Adrenal gland (tissue), 5 donors: Measurements from ENCODE around the gene PLA2G2C.

Experiments
- CTCF ChIP-seq, 6 experiments: fragments of 450-650 bp in 4 of 6; fragments of 200-600 bp in 2 of 6; sonication (generic) in 1 of 6; IDR thresholded peaks; 1 replicate in 5 of 6; 2 replicates in 1 of 6; pipeline versions ENCODE4 v1.5.1 to v1.8.0; 2016 to 2021; ENCODE audit warnings: antibody characterized with exemption in 6 of 6, mild to moderate bottlenecking in 2 of 6, moderate library complexity in 1 of 6
- POLR2A ChIP-seq, 2 donors: fragments of 450-650 bp; IDR thresholded peaks; one replicate each; pipeline ENCODE4 v1.6.1; 2017; ENCODE audit warnings: antibody characterized with exemption in 2 of 2, mild to moderate bottlenecking in 2 of 2, moderate library complexity in 1 of 2
- donor health status: DM: no; HTN: no; CAD: no.

GRCh38 chr1:20229171-20229570, 42.9 kb upstream of the PLA2G2C start:
- TF ChIP-seq CTCF (IDR thresholded peaks at IDR 0.05) (no peak), POLR2A (IDR thresholded peaks at IDR 0.05) (no peak)
